Measurements from ENCODE around the gene CCSER1.
"Not testable (repeated sequence)": the region's sequence is repeated elsewhere in the genome, so short reads cannot be mapped to it uniquely, and the experiment has no call there.

The CCSER1 gene

DNA sequence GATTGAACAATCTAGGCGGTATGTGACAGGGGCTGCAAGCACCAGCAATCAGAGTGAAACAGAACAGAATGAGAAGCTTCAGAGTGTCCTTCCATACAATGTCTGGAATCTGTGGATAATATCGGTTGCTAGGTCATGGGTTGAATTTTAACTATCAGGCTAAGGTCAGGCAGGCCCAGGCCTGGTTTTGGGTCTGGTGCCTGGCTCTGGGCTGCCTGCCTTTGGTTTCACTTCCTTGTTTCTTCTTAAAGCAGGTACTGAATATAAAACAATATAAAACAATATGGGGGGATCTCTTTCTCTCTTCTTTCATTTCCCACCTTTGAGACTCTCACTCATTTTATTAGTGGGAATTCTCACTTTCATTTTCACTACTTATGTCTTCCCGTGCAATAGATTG lies 962.0 kb downstream of the CCSER1 start:
- CTCF ChIA-PET: no interaction called here
- TF ChIP-seq, protein P1, sequence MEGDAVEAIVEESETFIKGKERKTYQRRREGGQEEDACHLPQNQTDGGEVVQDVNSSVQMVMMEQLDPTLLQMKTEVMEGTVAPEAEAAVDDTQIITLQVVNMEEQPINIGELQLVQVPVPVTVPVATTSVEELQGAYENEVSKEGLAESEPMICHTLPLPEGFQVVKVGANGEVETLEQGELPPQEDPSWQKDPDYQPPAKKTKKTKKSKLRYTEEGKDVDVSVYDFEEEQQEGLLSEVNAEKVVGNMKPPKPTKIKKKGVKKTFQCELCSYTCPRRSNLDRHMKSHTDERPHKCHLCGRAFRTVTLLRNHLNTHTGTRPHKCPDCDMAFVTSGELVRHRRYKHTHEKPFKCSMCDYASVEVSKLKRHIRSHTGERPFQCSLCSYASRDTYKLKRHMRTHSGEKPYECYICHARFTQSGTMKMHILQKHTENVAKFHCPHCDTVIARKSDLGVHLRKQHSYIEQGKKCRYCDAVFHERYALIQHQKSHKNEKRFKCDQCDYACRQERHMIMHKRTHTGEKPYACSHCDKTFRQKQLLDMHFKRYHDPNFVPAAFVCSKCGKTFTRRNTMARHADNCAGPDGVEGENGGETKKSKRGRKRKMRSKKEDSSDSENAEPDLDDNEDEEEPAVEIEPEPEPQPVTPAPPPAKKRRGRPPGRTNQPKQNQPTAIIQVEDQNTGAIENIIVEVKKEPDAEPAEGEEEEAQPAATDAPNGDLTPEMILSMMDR (conservative IDR thresholded peaks at IDR 0.05; ENCODE audit: low read depth): no peak
- no peak for DNase-seq (ENCODE audit: low spot score)
- H3K27ac ChIP-seq: no peak overlapping the region
- POLR2A ChIA-PET (ENCODE audit: low non-redundant PET): no interaction called here

DNA sequence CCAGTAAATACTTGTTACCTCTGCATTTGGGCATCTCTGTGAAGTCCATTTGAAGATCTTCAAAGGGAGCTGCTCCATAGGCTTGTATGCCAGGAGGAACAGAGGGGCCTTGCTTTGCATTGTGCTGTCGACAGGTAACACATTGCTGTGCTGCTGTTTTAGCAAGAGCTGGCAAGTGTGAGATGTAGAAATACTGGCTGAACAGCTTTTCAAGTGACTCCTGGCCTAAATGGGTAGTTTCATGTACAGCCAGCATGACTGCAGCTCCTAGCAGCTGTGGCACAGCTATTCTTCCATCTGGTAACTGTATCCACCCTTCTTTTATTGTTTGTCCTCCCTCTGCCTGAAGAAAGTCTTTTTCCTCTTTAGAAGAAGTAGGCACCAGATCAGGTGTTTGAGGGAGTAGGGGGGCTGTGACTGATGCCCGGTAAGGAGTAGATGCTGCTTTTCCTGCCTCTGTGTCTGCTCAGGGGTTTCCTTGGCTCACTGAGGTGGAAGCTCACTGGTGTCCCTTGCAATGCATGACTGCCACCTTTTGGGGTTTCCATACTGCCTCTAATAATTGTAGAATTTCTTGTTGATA lies 965.3 kb downstream of the CCSER1 start:
- ChIA-PET CTCF (no interaction called here), POLR2A (ENCODE audit: low non-redundant PET) (no interaction called here)
- TF ChIP-seq, protein P1 (conservative IDR thresholded peaks at IDR 0.05; ENCODE audit: low read depth): no peak
- no peak overlapping the region for H3K27ac ChIP-seq
- DNase-seq (ENCODE audit: low spot score): no peak

DNA sequence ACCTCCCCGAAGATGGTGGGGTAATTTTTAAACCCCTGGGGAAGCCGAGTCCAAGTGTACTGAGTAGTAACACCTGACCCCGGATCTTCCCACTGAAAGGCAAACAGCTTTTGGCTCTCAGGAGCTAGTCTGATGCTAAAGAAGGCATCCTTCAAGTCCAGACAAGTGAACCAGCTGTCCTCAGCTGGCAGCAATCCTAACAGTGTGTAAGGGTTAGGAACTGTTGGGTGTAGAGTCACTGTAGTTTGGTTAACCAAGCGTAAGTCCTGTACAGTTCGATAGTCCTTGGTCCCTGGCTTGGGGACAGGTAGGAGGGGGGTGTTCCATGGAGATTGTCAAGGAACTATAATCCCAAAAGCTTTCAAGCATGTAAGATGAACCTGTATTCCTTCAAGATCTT lies 967.0 kb downstream of the CCSER1 start:
- CTCF ChIA-PET: interaction anchor here (0.6 kb wide), 1 partner anchor 339 kb away, joined by 3 read pairs; no protein-coding TSS in a partner anchor
- H3K27ac ChIP-seq; DNase-seq (ENCODE audit: low spot score); POLR2A ChIA-PET (ENCODE audit: low non-redundant PET): not testable (repeated sequence)

DNA sequence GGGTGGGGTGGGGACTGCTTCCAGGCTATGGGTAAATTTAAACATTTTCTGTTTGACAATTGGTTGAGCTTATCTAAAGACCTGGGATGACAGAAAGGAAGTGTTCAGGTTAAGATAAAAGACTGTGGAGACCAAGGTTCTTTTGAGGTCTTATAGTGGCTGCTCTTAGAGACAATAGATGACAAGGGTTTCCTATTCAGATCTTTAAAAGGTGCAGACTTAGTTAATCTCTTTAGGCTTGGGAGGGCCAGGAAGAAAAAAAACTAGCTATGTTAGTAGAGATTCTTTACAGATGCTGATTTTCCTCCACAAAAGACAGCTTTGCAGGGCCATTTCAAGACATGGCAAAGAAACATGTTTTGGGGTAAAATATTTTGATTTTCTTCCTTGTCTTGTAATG lies 972.5 kb downstream of the CCSER1 start:
- TF ChIP-seq, protein P1 (conservative IDR thresholded peaks at IDR 0.05; ENCODE audit: low read depth): no peak
- POLR2A ChIA-PET (ENCODE audit: low non-redundant PET): no interaction called here
- CTCF ChIA-PET: no interaction called here
- DNase-seq (ENCODE audit: low spot score): no peak
- H3K27ac ChIP-seq: no peak overlapping the region

DNA sequence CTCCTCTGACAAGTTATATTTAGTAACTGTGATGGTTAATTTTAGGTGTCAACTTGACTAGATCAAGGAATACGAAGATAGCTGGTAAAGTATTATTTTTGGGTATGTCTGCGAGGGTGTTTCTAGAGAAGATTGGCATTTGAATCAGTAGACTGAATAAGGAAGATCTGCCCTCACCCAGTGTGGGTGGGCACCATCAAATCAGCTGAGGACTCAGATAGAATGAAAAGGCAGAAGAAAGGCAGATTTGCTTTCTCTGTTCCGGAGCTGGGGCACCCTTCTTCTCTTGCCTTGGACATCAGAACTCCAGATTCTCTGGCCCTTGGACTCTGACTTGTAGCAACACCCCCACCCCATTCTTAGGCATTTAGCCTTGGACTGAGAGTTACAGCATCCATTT lies 981.6 kb downstream of the CCSER1 start:
- ChIA-PET CTCF (no interaction called here), POLR2A (ENCODE audit: low non-redundant PET) (no interaction called here)
- H3K27ac ChIP-seq: no peak overlapping the region
- TF ChIP-seq, protein P1 (conservative IDR thresholded peaks at IDR 0.05; ENCODE audit: low read depth): no peak
- no peak for DNase-seq (ENCODE audit: low spot score)

DNA sequence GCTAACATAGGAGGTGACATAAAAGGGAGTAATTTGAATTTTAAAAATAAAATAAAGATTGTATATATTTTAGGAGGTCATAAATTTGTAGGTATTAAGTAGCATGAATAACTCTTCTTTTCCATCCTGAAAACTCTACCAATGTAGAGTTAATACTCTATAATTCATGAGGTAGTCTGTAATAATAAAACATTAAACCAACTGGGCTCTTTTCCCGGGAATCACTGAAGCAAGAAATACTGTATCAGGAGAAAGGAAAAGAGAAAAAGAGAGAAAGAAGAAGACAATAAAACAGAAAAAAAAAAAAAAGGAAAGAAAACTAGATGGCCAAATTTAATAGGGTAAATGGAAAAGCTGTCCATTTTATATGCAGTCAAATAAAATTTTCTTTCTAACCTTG lies 984.4 kb downstream of the CCSER1 start:
- TF ChIP-seq, protein P1 (conservative IDR thresholded peaks at IDR 0.05; ENCODE audit: low read depth): no peak
- ChIA-PET POLR2A (ENCODE audit: low non-redundant PET) (no interaction called here), CTCF (interaction anchor here (0.6 kb wide), 1 partner anchor 208 kb away, joined by 5 read pairs; no protein-coding TSS in a partner anchor)
- no peak overlapping the region for H3K27ac ChIP-seq
- DNase-seq (ENCODE audit: low spot score): no peak

DNA sequence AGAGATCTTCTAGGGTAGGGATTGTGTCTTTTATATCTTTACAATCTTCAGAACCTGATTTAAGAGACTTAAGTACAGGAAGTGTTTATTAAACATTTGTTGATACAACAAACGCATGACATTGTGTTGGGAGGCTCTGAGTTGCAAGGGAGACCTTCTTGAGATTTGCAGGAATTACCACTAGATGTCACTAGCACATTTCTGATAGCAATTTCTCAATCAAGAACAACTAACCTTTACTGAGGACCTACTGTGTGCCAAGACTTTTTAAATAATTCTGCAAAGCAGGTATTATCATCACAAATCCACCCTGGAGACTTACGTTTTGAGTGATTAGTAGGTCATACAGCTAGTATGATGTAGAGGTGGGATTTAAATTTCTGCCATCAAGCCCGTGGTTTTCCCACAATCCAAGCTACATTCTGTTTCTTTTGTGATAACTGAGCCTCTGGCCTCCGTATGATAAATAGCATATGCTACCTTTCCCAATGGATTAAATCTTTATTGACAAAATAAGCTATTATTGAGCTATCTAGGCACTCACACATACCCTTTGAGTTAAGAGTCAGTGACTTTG lies 986.0 kb downstream of the CCSER1 start:
- ChIA-PET CTCF (interaction anchor here (0.7 to 1.0 kb wide), 2 partner anchors 496 to 694 kb away, joined by 3 to 4 read pairs; no protein-coding TSS in a partner anchor), POLR2A (ENCODE audit: low non-redundant PET) (no interaction called here)
- TF ChIP-seq, protein P1 (conservative IDR thresholded peaks at IDR 0.05; ENCODE audit: low read depth): peak; percentile 63
- peak; percentile 12 for DNase-seq (ENCODE audit: low spot score)
- no peak overlapping the region for H3K27ac ChIP-seq

Data from RWPE1 (cell line).